Measurements from ENCODE around the gene PDE1A. TPM values are rescaled to one million over a fixed set of nuclear protein-coding genes. Genes with fewer than 3 reads are reported as not detected.

Gene PDE1A
- total RNA-seq, 2 experiments from 2014 or later = not detected

DNA sequence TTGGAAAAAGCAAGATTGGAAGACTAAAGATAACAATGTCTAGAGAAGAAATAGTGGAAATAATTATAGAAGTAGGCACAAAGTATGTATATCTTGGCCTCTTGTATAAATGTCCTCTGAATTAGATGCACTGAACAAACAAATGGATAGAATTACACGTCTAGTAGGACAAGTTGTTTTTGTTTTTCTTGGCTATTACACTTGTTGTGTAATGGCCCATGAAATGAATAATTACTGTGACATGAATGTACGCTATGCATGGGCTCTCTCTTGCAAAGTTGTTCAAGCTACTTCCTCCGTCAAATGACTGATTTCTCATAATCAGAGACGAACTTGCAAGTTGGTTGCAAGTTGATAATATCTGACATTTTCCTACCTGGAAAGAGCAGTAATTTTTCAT is 126.2 kb downstream of the PDE1A start:
- ChIA-PET CTCF (no interaction called here), POLR2A (no interaction called here)
- intact Hi-C loops (cut with micrococcal nuclease) = no loop called here
- Mint-ChIP-seq H3K4me3 (no peak overlapping the region), H3K27ac (no peak overlapping the region), H3K27me3 (no peaks in the 10 kb centered on the region), H3K9me3 (no peaks in the 10 kb centered on the region), H3K36me3 (ENCODE audit: low read depth) (no peaks in the 10 kb centered on the region), H3K4me1 (ENCODE audit: low read depth) (no peaks in the 10 kb centered on the region)
- ATAC-seq = no peak
- TF ChIP-seq, protein P1, sequence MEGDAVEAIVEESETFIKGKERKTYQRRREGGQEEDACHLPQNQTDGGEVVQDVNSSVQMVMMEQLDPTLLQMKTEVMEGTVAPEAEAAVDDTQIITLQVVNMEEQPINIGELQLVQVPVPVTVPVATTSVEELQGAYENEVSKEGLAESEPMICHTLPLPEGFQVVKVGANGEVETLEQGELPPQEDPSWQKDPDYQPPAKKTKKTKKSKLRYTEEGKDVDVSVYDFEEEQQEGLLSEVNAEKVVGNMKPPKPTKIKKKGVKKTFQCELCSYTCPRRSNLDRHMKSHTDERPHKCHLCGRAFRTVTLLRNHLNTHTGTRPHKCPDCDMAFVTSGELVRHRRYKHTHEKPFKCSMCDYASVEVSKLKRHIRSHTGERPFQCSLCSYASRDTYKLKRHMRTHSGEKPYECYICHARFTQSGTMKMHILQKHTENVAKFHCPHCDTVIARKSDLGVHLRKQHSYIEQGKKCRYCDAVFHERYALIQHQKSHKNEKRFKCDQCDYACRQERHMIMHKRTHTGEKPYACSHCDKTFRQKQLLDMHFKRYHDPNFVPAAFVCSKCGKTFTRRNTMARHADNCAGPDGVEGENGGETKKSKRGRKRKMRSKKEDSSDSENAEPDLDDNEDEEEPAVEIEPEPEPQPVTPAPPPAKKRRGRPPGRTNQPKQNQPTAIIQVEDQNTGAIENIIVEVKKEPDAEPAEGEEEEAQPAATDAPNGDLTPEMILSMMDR (IDR thresholded peaks at IDR 0.05) = no peak
- DNase-seq = no peak

DNA sequence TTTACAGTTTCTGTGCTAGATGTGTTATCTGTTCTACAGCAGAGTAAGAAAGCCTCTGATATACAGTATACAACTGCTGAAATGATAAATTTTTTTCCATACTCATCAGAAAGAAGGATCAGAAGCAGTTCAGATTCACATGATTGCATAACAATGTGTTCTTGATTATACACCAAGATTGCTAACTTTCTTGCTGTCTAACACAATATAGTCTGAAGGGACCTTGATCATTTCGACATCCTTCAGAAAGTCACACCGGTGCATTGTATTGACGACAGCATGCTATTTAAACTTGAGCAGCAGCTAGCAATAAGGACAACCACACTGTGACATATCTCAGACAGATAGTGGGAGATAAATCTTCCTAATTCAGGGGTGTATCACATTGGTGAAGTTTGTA is 127.2 kb downstream of the PDE1A start:
- Mint-ChIP-seq H3K4me1 (ENCODE audit: low read depth) (no peaks in the 10 kb centered on the region), H3K27me3 (no peaks in the 10 kb centered on the region), H3K4me3 (no peak overlapping the region), H3K9me3 (no peaks in the 10 kb centered on the region), H3K36me3 (ENCODE audit: low read depth) (no peaks in the 10 kb centered on the region), H3K27ac (no peak overlapping the region)
- ChIA-PET POLR2A (no interaction called here), CTCF (no interaction called here)
- intact Hi-C loops (cut with micrococcal nuclease) = no loop called here
- TF ChIP-seq, protein P1 (IDR thresholded peaks at IDR 0.05) = no peak
- ATAC-seq (no peak), DNase-seq (no peak)

DNA sequence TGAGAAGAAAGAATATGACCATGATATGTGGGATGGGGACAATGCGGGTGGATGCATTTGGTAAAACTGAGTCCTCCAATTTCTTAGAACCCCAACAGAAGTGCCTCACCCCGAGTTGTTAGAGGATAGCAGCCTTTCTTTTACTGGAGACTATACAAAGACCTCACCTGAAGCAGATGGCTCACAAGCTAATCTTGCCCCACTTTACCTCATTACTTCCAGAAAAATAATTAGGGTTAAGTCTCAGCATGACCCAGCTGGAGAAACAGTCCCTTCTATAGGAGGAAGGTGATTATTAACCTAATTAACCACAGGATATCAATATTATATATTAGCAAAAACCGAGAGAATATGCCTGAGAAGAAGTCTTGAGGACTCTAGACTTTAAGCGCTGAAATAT is 128.4 kb downstream of the PDE1A start:
- Mint-ChIP-seq H3K9me3 (no peaks in the 10 kb centered on the region), H3K27ac (no peak overlapping the region), H3K4me1 (ENCODE audit: low read depth) (no peaks in the 10 kb centered on the region), H3K4me3 (no peak overlapping the region), H3K36me3 (ENCODE audit: low read depth) (no peaks in the 10 kb centered on the region), H3K27me3 (no peaks in the 10 kb centered on the region)
- intact Hi-C loops (cut with micrococcal nuclease) = no loop called here
- DNase-seq = no peak
- CTCF ChIA-PET = no interaction called here
- POLR2A ChIA-PET = no interaction called here
- ATAC-seq = no peak
- TF ChIP-seq, protein P1 (IDR thresholded peaks at IDR 0.05) = no peak

DNA sequence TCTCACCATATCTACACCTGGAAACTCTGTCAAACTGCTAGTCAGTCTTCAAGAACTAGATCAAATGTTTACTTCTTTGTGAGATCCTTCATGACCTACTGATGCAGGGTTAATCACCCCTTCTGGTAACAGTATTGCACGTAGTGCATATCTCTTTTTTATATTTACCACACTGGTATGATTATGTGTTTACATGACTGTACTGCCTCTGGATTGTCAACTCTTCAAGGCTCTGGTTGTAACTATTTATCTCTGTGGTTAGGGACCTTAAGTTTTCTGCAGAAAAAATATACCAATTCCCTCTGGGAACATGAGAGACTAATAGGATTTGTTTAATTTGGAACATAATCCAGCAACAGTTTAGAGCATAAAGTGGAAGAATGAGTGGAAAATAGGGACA is 135.5 kb downstream of the PDE1A start:
- Mint-ChIP-seq H3K4me3 (no peak overlapping the region), H3K27ac (no peak overlapping the region), H3K4me1 (ENCODE audit: low read depth) (no peaks in the 10 kb centered on the region), H3K9me3 (no peaks in the 10 kb centered on the region), H3K27me3 (no peaks in the 10 kb centered on the region), H3K36me3 (ENCODE audit: low read depth) (no peaks in the 10 kb centered on the region)
- TF ChIP-seq, protein P1 (IDR thresholded peaks at IDR 0.05) = no peak
- intact Hi-C loops (cut with micrococcal nuclease) = no loop called here
- ATAC-seq = no peak
- CTCF ChIA-PET = no interaction called here
- no peak for DNase-seq
- POLR2A ChIA-PET = no interaction called here

DNA sequence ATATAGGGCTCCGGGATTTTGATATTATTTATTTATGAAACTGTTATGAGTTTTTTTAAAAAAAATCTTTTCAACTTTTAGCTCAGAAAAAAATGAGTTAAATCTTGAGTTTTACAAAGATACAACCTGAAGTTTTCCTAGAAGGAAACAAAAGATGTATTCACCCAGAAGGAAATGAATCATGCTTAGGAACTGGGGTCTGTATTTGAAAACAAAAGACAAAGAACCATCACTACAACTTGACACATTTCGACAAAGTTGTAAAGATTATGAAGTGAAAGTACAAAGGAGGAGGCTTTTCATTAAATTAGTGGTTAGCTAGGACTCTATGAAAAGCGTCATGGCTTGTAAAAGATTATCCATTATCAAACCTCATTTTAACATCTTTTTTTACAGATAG is 143.3 kb downstream of the PDE1A start:
- POLR2A ChIA-PET = no interaction called here
- no peak for ATAC-seq
- H3K27me3 Mint-ChIP-seq = no peaks in the 10 kb centered on the region

More for the DNA sequence above, 143.3 kb downstream of the PDE1A start:
- H3K36me3 Mint-ChIP-seq (ENCODE audit: low read depth) = no peaks in the 10 kb centered on the region
- H3K4me3 Mint-ChIP-seq = no peak overlapping the region
- peaks cover 2% of the 10 kb centered on the region for H3K9me3 Mint-ChIP-seq
- no peak overlapping the region for H3K27ac Mint-ChIP-seq
- DNase-seq = no peak
- intact Hi-C loops (cut with micrococcal nuclease) = no loop called here
- TF ChIP-seq, protein P1 (IDR thresholded peaks at IDR 0.05) = no peak
- no peaks in the 10 kb centered on the region for H3K4me1 Mint-ChIP-seq (ENCODE audit: low read depth)
- CTCF ChIA-PET = no interaction called here
